Neural progenitor cell (in vitro differentiated cells): ENCODE data around the gene ENOPH1. TPM values are rescaled to one million over a fixed set of nuclear protein-coding genes. Genes with fewer than 3 reads are reported as not detected.
"Not testable (repeated sequence)": the region's sequence is repeated elsewhere in the genome, so short reads cannot be mapped to it uniquely, and the experiment has no call there.

Experiments used
- DNase-seq: peaks from one replicate; pipeline ENCODE4 v3.0.0-alpha.2; 2016; ENCODE audit warnings: low spot score
- H2AFZ ChIP-seq: fragments of 200-600 bp; sonication (generic); replicated peaks from 2 replicates; pipeline ENCODE4 v1.6.1; 2016; ENCODE audit warnings: antibody characterized with exemption
- H3F3A ChIP-seq: fragments of 200-600 bp; sonication (generic); 2 replicates; pipeline ENCODE4 v1.6.1; 2016; ENCODE audit warnings: antibody characterized with exemption, low read depth
- H3K27ac ChIP-seq: fragments of 200-600 bp; sonication (generic); 2 replicates; pipeline ENCODE4 v1.5.1; 2016; ENCODE audit warnings: mild to moderate bottlenecking
- H3K27me3 ChIP-seq: fragments of 200-600 bp; sonication (generic); 2 replicates; pipeline ENCODE4 v1.6.1; 2016; ENCODE audit warnings: mild to moderate bottlenecking, moderate library complexity
- H3K36me3 ChIP-seq: fragments of 200-600 bp; sonication (generic); 2 replicates; pipeline ENCODE4 v1.5.1; 2016
- H3K4me1 ChIP-seq: fragments of 200-600 bp; sonication (generic); 2 replicates; pipeline ENCODE4 v1.6.1; 2016; ENCODE audit warnings: mixed run types
- H3K4me2 ChIP-seq: fragments of 200-600 bp; sonication (generic); 2 replicates; pipeline ENCODE4 v1.6.1; 2016
- H3K4me3 ChIP-seq: fragments of 200-600 bp; sonication (generic); 2 replicates; pipeline ENCODE4 v1.5.1; 2016
- H3K79me2 ChIP-seq: fragments of 200-600 bp; sonication (generic); 2 replicates; pipeline ENCODE4 v1.6.1; 2016; ENCODE audit warnings: low read depth
- H3K9ac ChIP-seq: fragments of 200-600 bp; sonication (generic); 2 replicates; pipeline ENCODE4 v1.6.1; 2016
- H3K9me3 ChIP-seq: fragments of 200-600 bp; sonication (generic); 2 replicates; pipeline ENCODE4 v1.5.1; 2016; ENCODE audit warnings: low read depth
- H4K20me1 ChIP-seq: fragments of 200-600 bp; sonication (generic); 2 replicates; pipeline ENCODE4 v1.6.1; 2016; ENCODE audit warnings: low read depth
- H3K27ac Mint-ChIP-seq: 3 replicates; pipeline ENCODE4 v1.8.0; 2021; ENCODE audit warnings: mixed read lengths
- H3K27me3 Mint-ChIP-seq: 2 replicates; pipeline ENCODE4 v1.8.0; 2022; ENCODE audit warnings: low read depth, mild to moderate bottlenecking, inconsistent platforms, moderate library complexity, mixed read lengths; ENCODE audit not compliant: insufficient read depth
- H3K36me3 Mint-ChIP-seq: 3 replicates; pipeline ENCODE4 v1.8.0; 2021; ENCODE audit warnings: mixed read lengths
- H3K4me1 Mint-ChIP-seq: 3 replicates; pipeline ENCODE4 v1.8.0; 2021; ENCODE audit warnings: mixed read lengths
- H3K4me3 Mint-ChIP-seq: 3 replicates; pipeline ENCODE4 v1.8.0; 2021; ENCODE audit warnings: mild to moderate bottlenecking, moderate library complexity, mixed read lengths
- H3K9me3 Mint-ChIP-seq: 3 replicates; pipeline ENCODE4 v1.8.0; 2020; ENCODE audit warnings: mixed read lengths
- CTCF ChIP-seq: fragments of 200-600 bp; sonication (generic); IDR thresholded peaks from 2 replicates; pipeline ENCODE4 v1.5.1; 2017; ENCODE audit warnings: antibody characterized with exemption, mild to moderate bottlenecking
- EZH2 ChIP-seq: fragments of 200-600 bp; sonication (generic); IDR thresholded peaks from 2 replicates; pipeline ENCODE4 v1.6.1; 2017; ENCODE audit warnings: antibody characterized with exemption, mild to moderate bottlenecking, moderate library complexity
- EZH2phosphoT487 ChIP-seq: fragments of 200-600 bp; sonication (generic); IDR thresholded peaks from 2 replicates; pipeline ENCODE4 v1.6.1; 2017; ENCODE audit warnings: antibody characterized with exemption
- total RNA-seq: library from RNA; depleted of rRNA; stranded (reverse); fragments of >200 nt; gene quantifications from 2 replicates; pipeline ENCODE4 v1.2.3, GENCODE V29; 2015; ENCODE audit warnings: low replicate concordance

ENOPH1 gene
- total RNA-seq, 1 donor from 2014 or later: 64.4 TPM

GRCh38 chr4:82402196-82402775 is 28.1 kb upstream of the ENOPH1 start:
- Mint-ChIP-seq H3K4me3 (no peak overlapping the region), H3K4me1 (peaks cover 3% of the 10 kb centered on the region), H3K9me3 (peaks cover 4% of the 10 kb centered on the region), H3K27me3 (no peaks in the 10 kb centered on the region), H3K36me3 (no peaks in the 10 kb centered on the region), H3K27ac (no peak overlapping the region)
- H3K9me3 ChIP-seq: no peaks in the 10 kb centered on the region
- no peaks in the 10 kb centered on the region for H4K20me1 ChIP-seq
- no peaks in the 10 kb centered on the region for H3K36me3 ChIP-seq
- no peak for DNase-seq
- no peak overlapping the region for H3K27ac ChIP-seq
- no peak overlapping the region for H3K4me3 ChIP-seq
- TF ChIP-seq CTCF (no peak), EZH2 (no peak), EZH2phosphoT487 (no peak)
- H3K9ac ChIP-seq: no peak overlapping the region
- H3K4me1 ChIP-seq: no peaks in the 10 kb centered on the region
- H3K79me2 ChIP-seq: no peaks in the 10 kb centered on the region
- H3F3A ChIP-seq: no peaks in the 10 kb centered on the region
- H3K27me3 ChIP-seq: no peaks in the 10 kb centered on the region
- no peak overlapping the region for H3K4me2 ChIP-seq
- H2AFZ ChIP-seq: no peak overlapping the region

GRCh38 chr4:82403725-82404124 is 26.7 kb upstream of the ENOPH1 start:
- Mint-ChIP-seq H3K27ac (no peak overlapping the region), H3K4me1 (peaks cover 3% of the 10 kb centered on the region), H3K4me3 (no peak overlapping the region), H3K27me3 (no peaks in the 10 kb centered on the region), H3K9me3 (peaks cover 4% of the 10 kb centered on the region), H3K36me3 (no peaks in the 10 kb centered on the region)
- no peak overlapping the region for H3K4me3 ChIP-seq
- H3K36me3 ChIP-seq: no peaks in the 10 kb centered on the region
- no peak overlapping the region for H2AFZ ChIP-seq
- H3K4me1 ChIP-seq: no peaks in the 10 kb centered on the region
- no peak for DNase-seq
- no peaks in the 10 kb centered on the region for H3K27me3 ChIP-seq
- H3K9me3 ChIP-seq: no peaks in the 10 kb centered on the region
- no peak overlapping the region for H3K27ac ChIP-seq
- no peaks in the 10 kb centered on the region for H3F3A ChIP-seq
- no peaks in the 10 kb centered on the region for H3K79me2 ChIP-seq
- no peaks in the 10 kb centered on the region for H4K20me1 ChIP-seq
- no peak overlapping the region for H3K9ac ChIP-seq
- H3K4me2 ChIP-seq: no peak overlapping the region
- no peak for TF ChIP-seq EZH2
- no peak for TF ChIP-seq CTCF
- no peak for TF ChIP-seq EZH2phosphoT487

GRCh38 chr4:82415061-82415460 is 15.3 kb upstream of the ENOPH1 start:
- peaks cover 18% of the 10 kb centered on the region for H3K27me3 ChIP-seq
- not testable (repeated sequence) for H3K4me3 Mint-ChIP-seq, H3K9ac ChIP-seq, H2AFZ ChIP-seq, H3K4me3 ChIP-seq, H4K20me1 ChIP-seq, H3K4me2 ChIP-seq, H3K36me3 Mint-ChIP-seq, DNase-seq, H3K4me1 ChIP-seq, H3K79me2 ChIP-seq, H3K27ac ChIP-seq, H3K9me3 ChIP-seq, H3K27ac Mint-ChIP-seq, H3K36me3 ChIP-seq
- Mint-ChIP-seq H3K4me1 (peaks cover 11% of the 10 kb centered on the region), H3K9me3 (peaks cover 28% of the 10 kb centered on the region), H3K27me3 (peaks cover 19% of the 10 kb centered on the region)
- peaks cover 21% of the 10 kb centered on the region for H3F3A ChIP-seq

GRCh38 chr4:82415922-82416365 is 14.4 kb upstream of the ENOPH1 start:
- Mint-ChIP-seq H3K4me1 (peaks cover 11% of the 10 kb centered on the region), H3K36me3 (peaks cover 6% of the 10 kb centered on the region), H3K27me3 (peaks cover 21% of the 10 kb centered on the region), H3K27ac (no peak overlapping the region), H3K9me3 (peaks cover 27% of the 10 kb centered on the region), H3K4me3 (peak overlapping the region; percentile 74)
- Histone ChIP-seq H3K4me3 (no peak overlapping the region), H4K20me1 (no peaks in the 10 kb centered on the region), H3F3A (peaks cover 26% of the 10 kb centered on the region), H3K4me2 (peak overlapping the region; percentile 41), H3K9ac (no peak overlapping the region), H3K27ac (no peak overlapping the region), H2AFZ (no peak overlapping the region), H3K9me3 (no peaks in the 10 kb centered on the region), H3K79me2 (no peaks in the 10 kb centered on the region), H3K4me1 (peaks cover 6% of the 10 kb centered on the region), H3K27me3 (peaks cover 18% of the 10 kb centered on the region), H3K36me3 (no peaks in the 10 kb centered on the region)
- DNase-seq: peak; percentile 84
- TF ChIP-seq EZH2phosphoT487 (peak; percentile 71), CTCF (no peak)
